CD4-positive, CD25-positive, alpha-beta regulatory T cell (primary cell): Measurements from ENCODE around the gene PAEP. TPM values are rescaled to one million over a fixed set of nuclear protein-coding genes. Genes with fewer than 3 reads are reported as not detected.

Experiments used
- ATAC-seq, 2 donors: fragments of 150-1000 bp; cut with Tn5 transposase; one replicate each; pipeline ENCODE4 v1.10.0; 2021; ENCODE audit warnings: low read depth in 2 of 2, moderate number of reproducible peaks in 2 of 2, moderate library complexity in 1 of 2
- DNase-seq, 3 donors: peaks; one replicate each; pipeline versions ENCODE4 v3.0.0 to v3.0.0-alpha.2; 2012 to 2022; ENCODE audit warnings: mixed read lengths in 1 of 3
- H3K27ac ChIP-seq: one replicate; pipeline ENCODE4 v1.7.0; 2013; ENCODE audit warnings: mild to moderate bottlenecking, low read length; ENCODE audit not compliant: insufficient read depth, poor library complexity, severe bottlenecking
- H3K27me3 ChIP-seq: one replicate; pipeline ENCODE4 v1.7.0; 2013; ENCODE audit warnings: low read length; ENCODE audit not compliant: control insufficient read depth, insufficient read depth
- H3K36me3 ChIP-seq: one replicate; pipeline ENCODE4 v1.7.0; 2013; ENCODE audit warnings: mild to moderate bottlenecking, low read length, moderate library complexity; ENCODE audit not compliant: control insufficient read depth, insufficient read depth
- H3K4me1 ChIP-seq: 2 replicates; pipeline ENCODE4 v1.7.0; 2013; ENCODE audit warnings: mild to moderate bottlenecking, low read length; ENCODE audit not compliant: insufficient read depth, control insufficient read depth, poor library complexity, severe bottlenecking
- H3K4me3 ChIP-seq: one replicate; pipeline ENCODE4 v1.7.0; 2013; ENCODE audit warnings: low read depth, mild to moderate bottlenecking, low read length, moderate library complexity
- H3K9me3 ChIP-seq, 2 experiments: 1 replicate in 1 of 2; 2 replicates in 1 of 2; pipeline ENCODE4 v1.7.0; 2013; ENCODE audit warnings: low read length in 2 of 2, mild to moderate bottlenecking in 1 of 2, moderate library complexity in 1 of 2; ENCODE audit not compliant: control insufficient read depth in 2 of 2
- H3K27ac Mint-ChIP-seq, 3 donors: one replicate each; pipeline ENCODE4 v1.8.0; 2020 to 2022; ENCODE audit warnings: mild to moderate bottlenecking in 3 of 3, mixed read lengths in 3 of 3, moderate library complexity in 2 of 3
- H3K27me3 Mint-ChIP-seq: one replicate; pipeline ENCODE4 v1.8.0; 2022; ENCODE audit warnings: mild to moderate bottlenecking, mixed read lengths
- H3K36me3 Mint-ChIP-seq: one replicate; pipeline ENCODE4 v1.8.0; 2020; ENCODE audit warnings: mixed read lengths
- H3K4me1 Mint-ChIP-seq, 4 donors: one replicate each; pipeline ENCODE4 v1.8.0; 2020 to 2022; ENCODE audit warnings: mixed read lengths in 4 of 4, mild to moderate bottlenecking in 1 of 4
- H3K4me3 Mint-ChIP-seq, 4 donors: one replicate each; pipeline ENCODE4 v1.8.0; 2020 to 2022; ENCODE audit warnings: mild to moderate bottlenecking in 4 of 4, mixed read lengths in 4 of 4, moderate library complexity in 3 of 4
- H3K9me3 Mint-ChIP-seq, 7 donors: one replicate each; pipeline ENCODE4 v1.8.0; 2020 to 2022; ENCODE audit warnings: mixed read lengths in 7 of 7, mild to moderate bottlenecking in 3 of 7, moderate library complexity in 2 of 7
- polyA plus RNA-seq, 4 donors: library from polyadenylated mRNA; unstranded; fragments of 300-500 nt; fragmentation: Illumina TruSeq; gene quantifications; one replicate each; pipeline ENCODE4 v1.2.3, GENCODE V29; 2021
- total RNA-seq: library from RNA; stranded (reverse); gene quantifications from one replicate; pipeline ENCODE4 v1.2.3, GENCODE V29; 2022

The PAEP gene
- total and polyA plus RNA-seq, 5 donors from 2014 or later: not detected

- Histone ChIP-seq H3K4me3 (no peak overlapping the region), H3K27me3 (no peaks in the 10 kb centered on the region), H3K9me3 (no peaks in the 10 kb centered on the region), H3K4me1 (no peaks in the 10 kb centered on the region), H3K36me3 (no peaks in the 10 kb centered on the region), H3K27ac (no peak overlapping the region)
- no peak overlapping the region for H3K4me3 Mint-ChIP-seq
- H3K27ac Mint-ChIP-seq: no peak overlapping the region
- peaks cover 4% of the 10 kb centered on the region for H3K27me3 Mint-ChIP-seq
- no peaks in the 10 kb centered on the region for H3K9me3 Mint-ChIP-seq
- DNase-seq (no peak), ATAC-seq (no peak)
- H3K36me3 Mint-ChIP-seq: no peaks in the 10 kb centered on the region
- no peaks in the 10 kb centered on the region for H3K4me1 Mint-ChIP-seq
Measured at GRCh38 chr9:135584371-135584770, 22.8 kb downstream of the PAEP start.

GRCh38 chr9:135584934-135585333 is 23.4 kb downstream of the PAEP start:
- Mint-ChIP-seq H3K4me1 (no peaks in the 10 kb centered on the region), H3K4me3 (no peak overlapping the region), H3K36me3 (no peaks in the 10 kb centered on the region), H3K27ac (no peak overlapping the region), H3K27me3 (peaks cover 4% of the 10 kb centered on the region), H3K9me3 (no peaks in the 10 kb centered on the region)
- no peak overlapping the region for H3K4me3 ChIP-seq
- DNase-seq (no peak), ATAC-seq (no peak)
- no peaks in the 10 kb centered on the region for H3K9me3 ChIP-seq
- no peaks in the 10 kb centered on the region for H3K27me3 ChIP-seq
- no peaks in the 10 kb centered on the region for H3K36me3 ChIP-seq
- H3K4me1 ChIP-seq: no peaks in the 10 kb centered on the region
- no peak overlapping the region for H3K27ac ChIP-seq

GRCh38 chr9:135586601-135587109 is 25.1 kb downstream of the PAEP start:
- no peak for DNase-seq
- no peak overlapping the region for H3K27ac ChIP-seq
- ATAC-seq: no peak

GRCh38 chr9:135587658-135588057 is 26.1 kb downstream of the PAEP start:
- Mint-ChIP-seq H3K36me3 (no peaks in the 10 kb centered on the region), H3K9me3 (no peaks in the 10 kb centered on the region), H3K4me1 (peaks cover 0 to 3% (median 0%) of the 10 kb centered on the region in 4 donors), H3K4me3 (no peak overlapping the region), H3K27me3 (no peaks in the 10 kb centered on the region), H3K27ac (no peak overlapping the region)
- ATAC-seq (no peak), DNase-seq (no peak)
- Histone ChIP-seq H3K36me3 (no peaks in the 10 kb centered on the region), H3K4me3 (no peak overlapping the region), H3K4me1 (no peaks in the 10 kb centered on the region), H3K9me3 (no peaks in the 10 kb centered on the region), H3K27me3 (no peaks in the 10 kb centered on the region), H3K27ac (no peak overlapping the region)

More at GRCh38 chr9:135586601-135587109, 25.1 kb downstream of the PAEP start:
- Mint-ChIP-seq H3K4me1 (peaks cover 0 to 3% (median 0%) of the 10 kb centered on the region in 4 donors), H3K9me3 (no peaks in the 10 kb centered on the region), H3K36me3 (no peaks in the 10 kb centered on the region), H3K27ac (no peak overlapping the region), H3K4me3 (no peak overlapping the region), H3K27me3 (peaks cover 4% of the 10 kb centered on the region)
- Histone ChIP-seq H3K4me1 (no peaks in the 10 kb centered on the region), H3K9me3 (no peaks in the 10 kb centered on the region), H3K27me3 (no peaks in the 10 kb centered on the region), H3K36me3 (no peaks in the 10 kb centered on the region), H3K4me3 (no peak overlapping the region)

- DNase-seq (no peak), ATAC-seq (no peak)
- no peak overlapping the region for H3K27ac ChIP-seq
- H3K9me3 ChIP-seq: no peaks in the 10 kb centered on the region
- H3K4me3 ChIP-seq: no peak overlapping the region
- H3K36me3 ChIP-seq: no peaks in the 10 kb centered on the region
- H3K4me1 Mint-ChIP-seq: peaks cover 0 to 3% (median 0%) of the 10 kb centered on the region in 4 donors
- H3K27me3 Mint-ChIP-seq: no peaks in the 10 kb centered on the region
- no peak overlapping the region for H3K4me3 Mint-ChIP-seq
- H3K4me1 ChIP-seq: no peaks in the 10 kb centered on the region
- H3K27ac Mint-ChIP-seq: no peak overlapping the region
- no peaks in the 10 kb centered on the region for H3K27me3 ChIP-seq
- no peaks in the 10 kb centered on the region for H3K36me3 Mint-ChIP-seq
- no peaks in the 10 kb centered on the region for H3K9me3 Mint-ChIP-seq
Measured at GRCh38 chr9:135588371-135588770, 26.8 kb downstream of the PAEP start.

GRCh38 chr9:135588886-135589595 is 27.5 kb downstream of the PAEP start:
- H3K27ac ChIP-seq: no peak overlapping the region
- Mint-ChIP-seq H3K4me1 (peaks cover 0 to 3% (median 0%) of the 10 kb centered on the region in 4 donors), H3K36me3 (no peaks in the 10 kb centered on the region), H3K9me3 (no peaks in the 10 kb centered on the region), H3K27ac (no peak overlapping the region), H3K27me3 (no peaks in the 10 kb centered on the region), H3K4me3 (no peak overlapping the region)
- H3K4me1 ChIP-seq: no peaks in the 10 kb centered on the region
- no peaks in the 10 kb centered on the region for H3K9me3 ChIP-seq
- no peaks in the 10 kb centered on the region for H3K27me3 ChIP-seq
- DNase-seq: no peak
- H3K4me3 ChIP-seq: no peak overlapping the region
- no peak for ATAC-seq
- H3K36me3 ChIP-seq: no peaks in the 10 kb centered on the region

- ATAC-seq (no peak), DNase-seq (no peak)
- Mint-ChIP-seq H3K4me3 (no peak overlapping the region), H3K4me1 (peaks cover 0 to 3% (median 0%) of the 10 kb centered on the region in 4 donors), H3K36me3 (no peaks in the 10 kb centered on the region), H3K27ac (no peak overlapping the region), H3K27me3 (no peaks in the 10 kb centered on the region), H3K9me3 (peaks cover 0 to 1% (median 0%) of the 10 kb centered on the region in 7 donors)
- H3K36me3 ChIP-seq: no peaks in the 10 kb centered on the region
- H3K9me3 ChIP-seq: no peaks in the 10 kb centered on the region
- no peak overlapping the region for H3K4me3 ChIP-seq
- no peaks in the 10 kb centered on the region for H3K4me1 ChIP-seq
- no peak overlapping the region for H3K27ac ChIP-seq
- H3K27me3 ChIP-seq: no peaks in the 10 kb centered on the region
Measured at GRCh38 chr9:135589596-135590485, 28.3 kb downstream of the PAEP start.
